Measurements from ENCODE around the gene TMEM63B. TPM values are rescaled to one million over a fixed set of nuclear protein-coding genes. Genes with fewer than 3 reads are reported as not detected.
"Not testable (repeated sequence)": the region's sequence is repeated elsewhere in the genome, so short reads cannot be mapped to it uniquely, and the experiment has no call there.

TMEM63B gene
- total RNA-seq, 1 donor from 2014 or later = 45.5 TPM

DNA sequence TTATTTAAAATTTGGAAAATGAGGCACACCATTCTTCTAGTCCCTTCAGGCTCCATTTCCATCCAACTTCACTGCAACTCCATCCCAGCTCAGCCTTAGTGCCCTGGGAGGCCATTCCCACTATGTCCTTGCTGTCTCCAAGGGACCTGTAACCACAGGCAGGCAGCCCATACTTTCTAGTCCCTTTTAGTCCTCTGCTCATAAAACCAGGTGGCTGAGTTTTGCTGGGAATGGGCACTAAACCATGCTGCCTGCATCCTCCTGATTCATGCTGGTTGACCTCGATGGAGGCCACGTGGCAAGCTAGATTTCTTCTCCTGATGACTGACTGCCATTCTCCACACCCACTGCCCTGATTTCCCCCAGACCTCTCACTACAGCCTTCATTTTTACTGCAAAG, 61.9 kb downstream of the TMEM63B start:
- Mint-ChIP-seq H3K4me3 (no peak overlapping the region), H3K9me3 (no peaks in the 10 kb centered on the region), H3K36me3 (no peaks in the 10 kb centered on the region), H3K27ac (no peak overlapping the region), H3K27me3 (peaks cover 10% of the 10 kb centered on the region), H3K4me1 (ENCODE audit: unreplicated experiment) (peaks cover 17% of the 10 kb centered on the region)
- DNase-seq (ENCODE audit: extremely low spot score, unreplicated experiment) = no peak
- TF ChIP-seq, protein P1, sequence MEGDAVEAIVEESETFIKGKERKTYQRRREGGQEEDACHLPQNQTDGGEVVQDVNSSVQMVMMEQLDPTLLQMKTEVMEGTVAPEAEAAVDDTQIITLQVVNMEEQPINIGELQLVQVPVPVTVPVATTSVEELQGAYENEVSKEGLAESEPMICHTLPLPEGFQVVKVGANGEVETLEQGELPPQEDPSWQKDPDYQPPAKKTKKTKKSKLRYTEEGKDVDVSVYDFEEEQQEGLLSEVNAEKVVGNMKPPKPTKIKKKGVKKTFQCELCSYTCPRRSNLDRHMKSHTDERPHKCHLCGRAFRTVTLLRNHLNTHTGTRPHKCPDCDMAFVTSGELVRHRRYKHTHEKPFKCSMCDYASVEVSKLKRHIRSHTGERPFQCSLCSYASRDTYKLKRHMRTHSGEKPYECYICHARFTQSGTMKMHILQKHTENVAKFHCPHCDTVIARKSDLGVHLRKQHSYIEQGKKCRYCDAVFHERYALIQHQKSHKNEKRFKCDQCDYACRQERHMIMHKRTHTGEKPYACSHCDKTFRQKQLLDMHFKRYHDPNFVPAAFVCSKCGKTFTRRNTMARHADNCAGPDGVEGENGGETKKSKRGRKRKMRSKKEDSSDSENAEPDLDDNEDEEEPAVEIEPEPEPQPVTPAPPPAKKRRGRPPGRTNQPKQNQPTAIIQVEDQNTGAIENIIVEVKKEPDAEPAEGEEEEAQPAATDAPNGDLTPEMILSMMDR (conservative IDR thresholded peaks at IDR 0.05) = no peak

- no peaks in the 10 kb centered on the region for H3K9me3 Mint-ChIP-seq
- H3K27me3 Mint-ChIP-seq = peaks cover 5% of the 10 kb centered on the region
- peaks cover 17% of the 10 kb centered on the region for H3K4me1 Mint-ChIP-seq (ENCODE audit: unreplicated experiment)
- TF ChIP-seq, protein P1 (conservative IDR thresholded peaks at IDR 0.05) = no peak
- no peaks in the 10 kb centered on the region for H3K36me3 Mint-ChIP-seq
- no peak overlapping the region for H3K4me3 Mint-ChIP-seq
- H3K27ac Mint-ChIP-seq = no peak overlapping the region
- no peak for DNase-seq (ENCODE audit: extremely low spot score, unreplicated experiment)
Measured at GRCh38 chr6:44190715-44191114, 63.4 kb downstream of the TMEM63B start.

DNA sequence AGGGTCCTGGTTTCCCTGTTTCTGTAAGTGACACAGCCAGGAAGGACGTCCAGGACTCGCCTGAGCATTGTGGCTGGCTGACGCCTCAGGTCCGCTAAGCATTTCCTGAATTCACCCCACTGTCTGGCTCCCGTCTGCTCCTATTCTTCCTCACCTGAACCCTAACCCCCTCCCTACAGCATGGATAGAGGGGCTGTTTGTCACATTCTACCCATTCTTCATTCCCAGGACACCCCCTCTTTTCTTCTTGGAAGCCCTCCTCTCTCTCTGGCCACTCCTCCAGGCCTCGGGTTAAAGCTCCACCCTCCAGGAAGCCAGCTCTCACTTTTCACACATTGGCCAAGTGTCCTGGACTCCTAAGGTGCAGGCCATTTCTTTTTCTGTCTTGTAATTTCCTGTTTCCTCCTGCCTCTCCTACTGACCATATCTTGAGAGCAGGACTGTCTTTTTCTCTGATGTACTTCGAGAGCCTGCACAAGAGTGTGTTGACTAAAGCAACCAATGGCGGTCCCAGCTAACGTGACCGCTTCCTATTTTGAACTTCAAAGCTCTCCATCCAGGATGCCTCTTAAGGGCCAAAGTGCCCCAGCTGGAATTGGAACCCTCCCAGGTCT, 65.2 kb downstream of the TMEM63B start:
- TF ChIP-seq, protein P1 (conservative IDR thresholded peaks at IDR 0.05) = no peak
- peaks cover 11% of the 10 kb centered on the region for H3K4me1 Mint-ChIP-seq (ENCODE audit: unreplicated experiment)
- H3K27ac Mint-ChIP-seq = peak overlapping the region; percentile 74
- no peaks in the 10 kb centered on the region for H3K9me3 Mint-ChIP-seq
- peak overlapping the region; percentile 54 for H3K4me3 Mint-ChIP-seq
- DNase-seq (ENCODE audit: extremely low spot score, unreplicated experiment) = no peak
- peaks cover 5% of the 10 kb centered on the region for H3K27me3 Mint-ChIP-seq
- no peaks in the 10 kb centered on the region for H3K36me3 Mint-ChIP-seq

GRCh38 chr6:44193307-44193910, 66.1 kb downstream of the TMEM63B start:
- no peak for DNase-seq (ENCODE audit: extremely low spot score, unreplicated experiment)
- Mint-ChIP-seq H3K4me3 (no peak overlapping the region), H3K36me3 (no peaks in the 10 kb centered on the region), H3K4me1 (ENCODE audit: unreplicated experiment) (peaks cover 11% of the 10 kb centered on the region), H3K27me3 (peaks cover 5% of the 10 kb centered on the region), H3K27ac (no peak overlapping the region), H3K9me3 (no peaks in the 10 kb centered on the region)
- TF ChIP-seq, protein P1 (conservative IDR thresholded peaks at IDR 0.05) = no peak

DNA sequence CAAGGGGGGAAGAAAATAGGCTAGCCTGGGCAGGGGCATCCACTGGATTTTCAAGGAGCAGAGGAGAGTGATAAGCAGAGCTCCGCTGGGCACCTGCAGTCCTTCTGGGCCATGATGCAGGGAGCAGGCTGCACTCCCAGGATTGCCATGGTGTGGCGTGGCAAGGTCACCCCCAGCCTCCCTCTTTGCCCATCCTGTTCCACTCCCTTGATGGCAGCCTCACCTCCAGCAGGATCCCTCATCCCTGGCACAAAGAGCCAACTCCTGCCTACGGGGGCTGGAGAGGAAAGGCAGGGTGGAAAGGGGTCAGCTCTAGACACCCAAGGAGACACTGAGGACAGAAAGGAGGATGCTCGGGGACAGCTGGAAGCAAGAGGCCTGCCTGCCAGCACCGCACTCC, 67.0 kb downstream of the TMEM63B start:
- no peaks in the 10 kb centered on the region for H3K9me3 Mint-ChIP-seq
- no peak overlapping the region for H3K27ac Mint-ChIP-seq
- no peaks in the 10 kb centered on the region for H3K36me3 Mint-ChIP-seq
- peaks cover 5% of the 10 kb centered on the region for H3K27me3 Mint-ChIP-seq
- no peak overlapping the region for H3K4me3 Mint-ChIP-seq
- peaks cover 11% of the 10 kb centered on the region for H3K4me1 Mint-ChIP-seq (ENCODE audit: unreplicated experiment)
- DNase-seq (ENCODE audit: extremely low spot score, unreplicated experiment) = no peak
- TF ChIP-seq, protein P1 (conservative IDR thresholded peaks at IDR 0.05) = no peak

GRCh38 chr6:44196351-44196750, 69.0 kb downstream of the TMEM63B start:
- peaks cover 20% of the 10 kb centered on the region for H3K4me1 Mint-ChIP-seq (ENCODE audit: unreplicated experiment)
- H3K27ac Mint-ChIP-seq; DNase-seq (ENCODE audit: extremely low spot score, unreplicated experiment); H3K27me3 Mint-ChIP-seq; H3K9me3 Mint-ChIP-seq; H3K4me3 Mint-ChIP-seq; H3K36me3 Mint-ChIP-seq: not testable (repeated sequence)

All from type B pancreatic cell (in vitro differentiated cells).